Endodermal cell (in vitro differentiated cells): ENCODE results near the gene GALNT18. TPM values are rescaled to one million over a fixed set of nuclear protein-coding genes. Genes with fewer than 3 reads are reported as not detected.

ENCODE experiments used
- DNase-seq: peaks from one replicate; pipeline ENCODE4 v3.0.0-alpha.2; 2017
- H3K27ac ChIP-seq: 2 replicates; pipeline ENCODE4 v1.5.1; 2013; ENCODE audit warnings: mild to moderate bottlenecking, low read depth, low read length, moderate library complexity
- H3K27me3 ChIP-seq: 2 replicates; pipeline ENCODE4 v1.6.1; 2013; ENCODE audit warnings: mild to moderate bottlenecking, low read length, moderate library complexity; ENCODE audit not compliant: insufficient read depth, control insufficient read depth, poor library complexity, severe bottlenecking
- H3K36me3 ChIP-seq: 2 replicates; pipeline ENCODE4 v1.7.0; 2013; ENCODE audit warnings: mild to moderate bottlenecking, low read length, moderate library complexity; ENCODE audit not compliant: control insufficient read depth, insufficient read depth
- H3K4me1 ChIP-seq: one replicate; pipeline ENCODE4 v1.7.0; 2013; ENCODE audit warnings: low read length; ENCODE audit not compliant: control insufficient read depth, insufficient read depth
- H3K4me3 ChIP-seq: 2 replicates; pipeline ENCODE4 v1.5.1; 2013; ENCODE audit warnings: mild to moderate bottlenecking, low read length, moderate library complexity
- H3K9ac ChIP-seq: 2 replicates; pipeline ENCODE4 v1.6.1; 2013; ENCODE audit warnings: mild to moderate bottlenecking, low read length, moderate library complexity; ENCODE audit not compliant: poor library complexity, severe bottlenecking; ENCODE audit errors: extremely low read depth
- H3K9me3 ChIP-seq: 2 replicates; pipeline ENCODE4 v1.6.1; 2013; ENCODE audit warnings: mild to moderate bottlenecking, low read length, moderate library complexity; ENCODE audit not compliant: control insufficient read depth
- H3K27ac Mint-ChIP-seq: 2 replicates; pipeline ENCODE4 v1.8.0; 2020; ENCODE audit warnings: mixed read lengths
- H3K27me3 Mint-ChIP-seq: 2 replicates; pipeline ENCODE4 v1.8.0; 2021; ENCODE audit warnings: mild to moderate bottlenecking, mixed read lengths; ENCODE audit not compliant: insufficient read depth
- H3K36me3 Mint-ChIP-seq: 2 replicates; pipeline ENCODE4 v1.8.0; 2020; ENCODE audit warnings: low read depth, mixed read lengths
- H3K4me1 Mint-ChIP-seq: 2 replicates; pipeline ENCODE4 v1.8.0; 2020; ENCODE audit warnings: mixed read lengths
- H3K4me3 Mint-ChIP-seq: 2 replicates; pipeline ENCODE4 v1.8.0; 2020; ENCODE audit warnings: mild to moderate bottlenecking, moderate library complexity, mixed read lengths
- H3K9me3 Mint-ChIP-seq: 2 replicates; pipeline ENCODE4 v1.8.0; 2020; ENCODE audit warnings: mild to moderate bottlenecking, mixed read lengths
- CTCF ChIP-seq: fragments of 200-600 bp; sonication (generic); conservative IDR thresholded peaks from 2 replicates; pipeline ENCODE4 v1.5.0; 2021; ENCODE audit warnings: antibody characterized with exemption, mild to moderate bottlenecking
- WGBS, 2 experiments: methylation state at CpG; one replicate each; pipeline versions ENCODE4 v1.1.5 to v1.1.7; 2013; ENCODE audit warnings: missing lambda C conversion rate in 2 of 2, mixed read lengths in 1 of 2; ENCODE audit not compliant: insufficient coverage in 1 of 2, insufficient read length in 1 of 2; 5-methylcytosine and 5-hydroxymethylcytosine counted together
- total RNA-seq, 2 donors: library from RNA; stranded (reverse); fragmentation: NEBNext Ultra II Directional in 1 of 2; extraction: Animal tissue kit (Norgen Biotek cat#: 25700) in 1 of 2; gene quantifications; 2 replicates in 1 of 2; 3 replicates in 1 of 2; pipeline ENCODE4 v1.2.1, GENCODE V29; 2021

The GALNT18 gene
- total RNA-seq, 2 donors from 2014 or later = 5.1 to 9.9 TPM

DNA sequence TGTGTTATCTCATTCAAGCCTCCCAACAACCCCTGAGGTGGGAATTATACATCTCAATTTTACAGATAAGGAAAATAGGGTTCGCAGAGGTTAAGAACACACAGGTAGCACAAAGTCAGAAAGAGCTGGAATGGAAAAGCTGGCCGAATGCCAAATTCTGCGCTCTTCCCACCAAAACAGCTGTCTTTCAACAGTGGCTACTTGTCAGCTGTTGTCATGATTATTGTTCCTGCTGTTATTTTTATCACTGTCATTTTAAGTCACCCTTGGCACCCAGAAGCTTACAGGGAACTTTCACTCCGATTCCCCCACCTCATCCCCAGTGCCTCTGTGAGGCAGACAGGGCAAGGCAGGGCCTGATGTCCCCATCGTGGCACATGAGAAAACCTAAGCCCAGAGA lies 194.3 kb downstream of the GALNT18 start:
- H3K4me1 ChIP-seq = peaks cover 2% of the 10 kb centered on the region
- no peaks in the 10 kb centered on the region for H3K27me3 ChIP-seq
- no peak overlapping the region for H3K4me3 ChIP-seq
- H3K9me3 ChIP-seq = no peaks in the 10 kb centered on the region
- no peaks in the 10 kb centered on the region for H3K36me3 ChIP-seq
- H3K9ac ChIP-seq = no peak overlapping the region
- H3K4me1 Mint-ChIP-seq = peaks cover 6% of the 10 kb centered on the region
- no peak overlapping the region for H3K4me3 Mint-ChIP-seq
- no peak for DNase-seq
- no peak overlapping the region for H3K27ac ChIP-seq
- H3K27ac Mint-ChIP-seq = no peak overlapping the region
- peaks cover 7% of the 10 kb centered on the region for H3K27me3 Mint-ChIP-seq
- H3K9me3 Mint-ChIP-seq = no peaks in the 10 kb centered on the region
- no peaks in the 10 kb centered on the region for H3K36me3 Mint-ChIP-seq
- no peak for TF ChIP-seq CTCF
- 89 to 98% methylated on average over 4 to 5 of the region's 5 CpGs for WGBS, 2 experiments

GRCh38 chr11:11427140-11427539 lies 194.7 kb downstream of the GALNT18 start:
- no peak for TF ChIP-seq CTCF
- Mint-ChIP-seq H3K27ac (no peak overlapping the region), H3K36me3 (no peaks in the 10 kb centered on the region), H3K4me1 (peaks cover 9% of the 10 kb centered on the region), H3K4me3 (no peak overlapping the region), H3K27me3 (peaks cover 7% of the 10 kb centered on the region), H3K9me3 (no peaks in the 10 kb centered on the region)
- no peak overlapping the region for H3K27ac ChIP-seq
- no peak for DNase-seq
- H3K9me3 ChIP-seq = no peaks in the 10 kb centered on the region
- H3K36me3 ChIP-seq = no peaks in the 10 kb centered on the region
- 81 to 82% methylated on average over 2 to 6 of the region's 9 CpGs for WGBS, 2 experiments
- H3K27me3 ChIP-seq = no peaks in the 10 kb centered on the region
- H3K9ac ChIP-seq = no peak overlapping the region
- H3K4me3 ChIP-seq = no peak overlapping the region
- peaks cover 3% of the 10 kb centered on the region for H3K4me1 ChIP-seq

DNA sequence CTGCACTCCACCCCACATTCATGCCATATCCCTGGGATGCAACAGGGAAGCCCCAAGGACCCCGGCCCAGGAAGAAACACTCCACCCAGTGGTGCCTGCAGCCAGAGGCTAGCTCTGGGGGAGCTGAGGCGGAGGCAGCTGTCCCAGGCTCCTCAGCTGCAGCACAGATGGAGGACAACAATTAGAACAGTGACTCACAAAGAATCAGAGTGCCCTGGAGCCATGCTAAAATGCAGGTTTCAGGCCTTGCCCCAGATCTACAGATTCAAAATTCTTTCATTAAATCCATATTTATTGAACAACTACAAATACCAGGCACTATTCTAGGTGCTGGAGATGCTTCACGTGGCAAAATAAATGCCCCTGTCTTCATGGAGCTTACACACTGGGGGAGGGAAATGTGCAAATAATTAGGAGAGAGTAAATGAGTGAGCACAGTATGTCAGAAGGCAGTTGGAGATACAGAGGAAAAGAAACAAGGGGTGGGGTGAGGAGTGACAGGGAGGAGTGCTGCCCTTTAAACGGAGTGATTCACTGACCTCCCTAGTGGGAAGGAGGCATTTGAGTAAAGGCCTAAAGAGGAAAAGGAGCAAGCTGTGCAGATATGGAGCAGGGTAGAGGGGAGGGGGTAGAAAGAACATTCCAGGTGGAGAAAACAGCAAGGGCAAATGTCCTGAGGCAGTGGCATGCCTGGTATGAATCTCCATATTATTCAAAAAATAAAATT lies 195.4 kb downstream of the GALNT18 start:
- H3K27me3 ChIP-seq = no peaks in the 10 kb centered on the region
- H3K9me3 Mint-ChIP-seq = no peaks in the 10 kb centered on the region
- WGBS, 2 experiments = 79 to 86% methylated on average over 3 to 4 of the region's 4 CpGs
- no peaks in the 10 kb centered on the region for H3K9me3 ChIP-seq
- no peak overlapping the region for H3K4me3 Mint-ChIP-seq
- peaks cover 7% of the 10 kb centered on the region for H3K27me3 Mint-ChIP-seq
- no peaks in the 10 kb centered on the region for H3K36me3 ChIP-seq
- no peak for DNase-seq
- no peak overlapping the region for H3K9ac ChIP-seq
- TF ChIP-seq CTCF = no peak
- H3K27ac Mint-ChIP-seq = no peak overlapping the region
- H3K36me3 Mint-ChIP-seq = no peaks in the 10 kb centered on the region
- peaks cover 15% of the 10 kb centered on the region for H3K4me1 Mint-ChIP-seq
- peaks cover 3% of the 10 kb centered on the region for H3K4me1 ChIP-seq
- H3K4me3 ChIP-seq = no peak overlapping the region
- peak overlapping the region; percentile 64 for H3K27ac ChIP-seq
